Colon (tissue), 2 donors: Measurements from ENCODE around the gene PPP1R12B.
"Not testable (repeated sequence)": the region's sequence is repeated elsewhere in the genome, so short reads cannot be mapped to it uniquely, and the experiment has no call there.

Experiments
- FAIRE-seq: peaks from 2 replicates; lab custom pipeline; 2012; peaks lifted over from hg19 to GRCh38; lab: Jason Lieb, UNC
- donor health status: control.
- donor health status: control.

The PPP1R12B gene

GRCh38 chr1:202451641-202452040 is 103.1 kb downstream of the PPP1R12B start:
- FAIRE-seq = not testable (repeated sequence)

- no peak for FAIRE-seq
Observed at GRCh38 chr1:202452508-202452907, 104.0 kb downstream of the PPP1R12B start.

GRCh38 chr1:202456372-202457169 is 108.1 kb downstream of the PPP1R12B start:
- FAIRE-seq = peak; percentile 51

GRCh38 chr1:202458651-202459050 is 110.2 kb downstream of the PPP1R12B start:
- FAIRE-seq = not testable (repeated sequence)

- not testable (repeated sequence) for FAIRE-seq
Observed at GRCh38 chr1:202459470-202460142, 111.1 kb downstream of the PPP1R12B start.

GRCh38 chr1:202460143-202460495 is 111.6 kb downstream of the PPP1R12B start:
- FAIRE-seq = not testable (repeated sequence)

GRCh38 chr1:202462342-202463076 is 114.0 kb downstream of the PPP1R12B start:
- no peak for FAIRE-seq

GRCh38 chr1:202464153-202464742 is 115.7 kb downstream of the PPP1R12B start:
- not testable (repeated sequence) for FAIRE-seq

- FAIRE-seq = not testable (repeated sequence)
Observed at GRCh38 chr1:202465644-202466270, 117.3 kb downstream of the PPP1R12B start.

- not testable (repeated sequence) for FAIRE-seq
Observed at GRCh38 chr1:202466339-202466738, 117.8 kb downstream of the PPP1R12B start.

- not testable (repeated sequence) for FAIRE-seq
Observed at GRCh38 chr1:202467381-202467780, 118.9 kb downstream of the PPP1R12B start.

- FAIRE-seq = not testable (repeated sequence)
Observed at GRCh38 chr1:202468695-202469094, 120.2 kb downstream of the PPP1R12B start.

GRCh38 chr1:202469123-202469522 is 120.6 kb downstream of the PPP1R12B start:
- FAIRE-seq = not testable (repeated sequence)

- FAIRE-seq = no peak
Observed at GRCh38 chr1:202471246-202471645, 122.7 kb downstream of the PPP1R12B start.

GRCh38 chr1:202472347-202473124 is 124.0 kb downstream of the PPP1R12B start:
- FAIRE-seq = not testable (repeated sequence)

- FAIRE-seq = not testable (repeated sequence)
Observed at GRCh38 chr1:202473266-202474045, 125.0 kb downstream of the PPP1R12B start.

- not testable (repeated sequence) for FAIRE-seq
Observed at GRCh38 chr1:202479661-202480060, 131.2 kb downstream of the PPP1R12B start.

- FAIRE-seq = not testable (repeated sequence)
Observed at GRCh38 chr1:202480640-202481039, 132.1 kb downstream of the PPP1R12B start.

GRCh38 chr1:202483362-202483761 is 134.9 kb downstream of the PPP1R12B start:
- not testable (repeated sequence) for FAIRE-seq

- not testable (repeated sequence) for FAIRE-seq
Observed at GRCh38 chr1:202484032-202484431, 135.5 kb downstream of the PPP1R12B start.
